Erythroblast (primary cell): Measurements from ENCODE around the gene PAOX.

Experiments used
- DNase-seq, 2 experiments: peaks; one replicate each; lab custom pipeline; 2025; lab: John Stamatoyannopoulos, UW
- GATA1 ChIP-seq: IDR thresholded peaks from 2 replicates; pipeline ENCODE4 v1.6.1; 2011; ENCODE audit warnings: low read depth, mild to moderate bottlenecking, control low read depth, low read length, moderate library complexity
- POLR2A ChIP-seq: IDR thresholded peaks from 2 replicates; pipeline ENCODE4 v1.6.1; 2011; ENCODE audit warnings: mild to moderate bottlenecking, low read length

PAOX gene

DNA sequence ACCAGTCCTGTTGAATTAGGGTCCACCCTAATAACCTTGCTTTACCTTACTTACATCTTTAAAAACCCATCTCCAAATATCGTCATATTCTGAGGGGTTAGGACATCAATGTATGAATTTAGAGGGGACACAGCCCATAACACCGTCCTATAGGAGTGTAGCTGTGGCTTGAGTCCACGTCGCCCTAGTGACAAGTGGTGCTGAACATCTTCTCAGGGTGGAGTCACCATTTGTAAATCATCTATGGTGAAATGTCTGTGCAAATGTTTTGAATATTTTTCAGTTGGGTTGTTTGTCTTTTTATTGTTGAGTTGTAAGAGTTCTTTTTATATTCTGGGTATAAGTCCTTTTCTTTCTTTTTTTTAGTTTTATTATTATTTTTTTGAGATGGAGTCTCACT is 37.1 kb upstream of the PAOX start:
- no peak for DNase-seq
- TF ChIP-seq GATA1 (no peak), POLR2A (no peak)

- TF ChIP-seq POLR2A (no peak), GATA1 (no peak)
- DNase-seq = no peak
These were observed 36.1 kb upstream of the PAOX start for GRCh38 chr10:133342942-133343341.

GRCh38 chr10:133343558-133343957 is 35.5 kb upstream of the PAOX start:
- TF ChIP-seq POLR2A (no peak), GATA1 (no peak)

GRCh38 chr10:133344236-133344635 is 34.8 kb upstream of the PAOX start:
- TF ChIP-seq GATA1 (no peak), POLR2A (no peak)
- no peak for DNase-seq

More at GRCh38 chr10:133343558-133343957, 35.5 kb upstream of the PAOX start:
- DNase-seq = no peak

GRCh38 chr10:133346413-133346812 is 32.6 kb upstream of the PAOX start:
- TF ChIP-seq POLR2A (no peak), GATA1 (no peak)
- DNase-seq = no peak

GRCh38 chr10:133347710-133348517 is 31.1 kb upstream of the PAOX start:
- TF ChIP-seq GATA1 = no peak
- no peak for TF ChIP-seq POLR2A
- no peak for DNase-seq

DNA sequence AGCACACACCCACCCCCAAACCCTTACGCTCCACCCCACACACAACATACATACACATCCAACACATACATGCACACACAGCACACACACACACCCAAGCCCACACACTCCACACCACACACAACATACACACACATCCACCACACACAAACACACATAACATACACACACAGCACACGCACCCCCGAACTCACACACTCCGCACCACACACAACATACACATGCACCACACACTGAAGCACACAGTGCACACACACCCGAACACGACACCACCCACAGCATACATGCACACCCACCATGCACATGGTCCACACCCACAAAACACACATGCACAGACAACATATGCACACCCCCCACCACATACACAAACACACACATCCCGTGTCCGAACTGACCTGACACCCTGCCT is 29.9 kb upstream of the PAOX start:
- TF ChIP-seq POLR2A (no peak), GATA1 (no peak)
- DNase-seq = no peak

GRCh38 chr10:133349577-133350011 is 29.5 kb upstream of the PAOX start:
- TF ChIP-seq GATA1 (no peak), POLR2A (no peak)

GRCh38 chr10:133350283-133350949 is 28.6 kb upstream of the PAOX start:
- DNase-seq = no peak
- TF ChIP-seq POLR2A (no peak), GATA1 (no peak)

More at GRCh38 chr10:133349577-133350011, 29.5 kb upstream of the PAOX start:
- DNase-seq = no peak

DNA sequence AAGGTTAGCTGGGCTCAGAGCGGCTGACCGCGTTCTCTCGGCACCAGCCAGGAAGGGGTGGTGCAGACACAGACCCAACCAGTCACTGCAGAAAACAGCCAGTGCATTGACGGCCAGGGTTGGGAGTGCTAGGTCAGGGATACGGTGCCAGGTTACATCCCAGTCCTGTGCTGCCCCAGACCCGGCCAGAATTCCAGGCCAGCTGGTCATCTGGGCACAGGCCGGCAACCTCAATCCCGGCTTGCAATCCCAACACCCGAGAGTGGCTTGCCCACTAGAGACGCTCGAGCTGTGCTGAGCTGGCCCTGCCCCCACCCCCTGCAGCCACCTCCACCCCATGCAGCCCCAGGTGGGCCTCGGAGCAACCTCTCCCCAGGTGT is 28.1 kb upstream of the PAOX start:
- no peak for DNase-seq
- TF ChIP-seq GATA1 (no peak), POLR2A (no peak)

- no peak for DNase-seq
- no peak for TF ChIP-seq GATA1
- TF ChIP-seq POLR2A = no peak
These were observed 27.4 kb upstream of the PAOX start for GRCh38 chr10:133351408-133352318.

DNA sequence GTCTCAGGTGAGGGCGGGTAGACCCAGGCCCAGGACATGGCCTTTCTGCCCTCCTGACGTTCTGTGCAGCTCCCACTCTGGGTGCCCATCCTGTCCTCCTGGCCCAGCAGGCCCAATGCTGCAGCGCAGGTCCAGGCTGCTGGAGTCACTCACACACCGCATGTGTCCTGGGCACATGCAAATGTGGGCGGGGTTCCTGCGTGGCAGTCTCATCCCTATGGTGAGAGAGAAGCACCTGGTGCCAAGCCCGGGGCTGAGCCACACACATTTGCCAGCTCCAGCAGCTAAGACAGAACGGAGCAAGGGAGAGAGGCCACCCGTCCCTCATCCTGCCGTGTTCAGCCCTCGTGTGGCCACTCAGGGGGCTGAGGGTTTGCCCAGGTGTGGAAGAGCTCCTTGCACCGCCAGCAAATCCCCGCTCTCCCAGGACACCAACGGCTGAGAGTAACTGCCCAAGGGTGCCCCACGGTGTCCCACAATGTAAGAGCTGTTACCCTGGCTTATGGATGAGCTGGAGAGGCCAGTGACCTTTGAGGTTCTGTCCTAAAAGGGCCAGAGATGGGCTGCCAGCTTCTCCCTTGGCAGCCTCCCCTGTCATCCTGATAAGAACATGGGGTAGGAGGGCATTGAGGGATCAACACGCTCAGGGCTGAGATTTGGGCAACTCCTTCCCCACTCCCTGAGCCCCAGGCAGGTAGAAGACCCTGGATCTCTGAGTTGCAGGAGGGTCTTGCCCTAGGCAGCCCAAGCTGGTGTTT is 25.7 kb upstream of the PAOX start:
- no peak for TF ChIP-seq POLR2A
- no peak for TF ChIP-seq GATA1
- no peak for DNase-seq
